Ramos (cell line): ENCODE data around the gene HIPK2.

ENCODE experiments used
- in situ Hi-C: fragments of 300-500 bp; cut with MboI; formaldehyde crosslinking; loops from one replicate; pipeline ENCODE4 v1.14.3; 2022; ENCODE audit warnings: low sequenced_read_pairs; ENCODE audit not compliant: unreplicated experiment

The HIPK2 gene

GRCh38 chr7:139700505-139701235 is 77.1 kb downstream of the HIPK2 start:
- in situ Hi-C loops: no loop called here

GRCh38 chr7:139699640-139700504 is 77.9 kb downstream of the HIPK2 start:
- in situ Hi-C loops: no loop called here

GRCh38 chr7:139698844-139699243 is 79.0 kb downstream of the HIPK2 start:
- in situ Hi-C loops: no loop called here

- in situ Hi-C loops: no loop called here
Observed at GRCh38 chr7:139698278-139698677, 79.5 kb downstream of the HIPK2 start.

GRCh38 chr7:139697056-139697455 is 80.7 kb downstream of the HIPK2 start:
- in situ Hi-C loops: no loop called here

GRCh38 chr7:139696552-139696951 is 81.2 kb downstream of the HIPK2 start:
- in situ Hi-C loops: no loop called here

- in situ Hi-C loops: no loop called here
Observed at GRCh38 chr7:139695588-139695987, 82.2 kb downstream of the HIPK2 start.

GRCh38 chr7:139695051-139695450 is 82.7 kb downstream of the HIPK2 start:
- in situ Hi-C loops: no loop called here

GRCh38 chr7:139694389-139694676 is 83.5 kb downstream of the HIPK2 start:
- in situ Hi-C loops: no loop called here

- in situ Hi-C loops: no loop called here
Observed at GRCh38 chr7:139693651-139694388, 84.0 kb downstream of the HIPK2 start.

GRCh38 chr7:139692723-139693122 is 85.1 kb downstream of the HIPK2 start:
- in situ Hi-C loops: no loop called here

- in situ Hi-C loops: no loop called here
Observed at GRCh38 chr7:139691253-139691781, 86.5 kb downstream of the HIPK2 start.

GRCh38 chr7:139687980-139688632 is 89.7 kb downstream of the HIPK2 start:
- in situ Hi-C loops: no loop called here

GRCh38 chr7:139687211-139687954 is 90.4 kb downstream of the HIPK2 start:
- in situ Hi-C loops: no loop called here

GRCh38 chr7:139683137-139683921 is 94.5 kb downstream of the HIPK2 start:
- in situ Hi-C loops: no loop called here

GRCh38 chr7:139682136-139683013 is 95.4 kb downstream of the HIPK2 start:
- in situ Hi-C loops: no loop called here

GRCh38 chr7:139681812-139682135 is 96.0 kb downstream of the HIPK2 start:
- in situ Hi-C loops: no loop called here

GRCh38 chr7:139681463-139681755 is 96.4 kb downstream of the HIPK2 start:
- in situ Hi-C loops: no loop called here
